GM18867 (cell line): ENCODE measurements around the gene LCNL1.
A peak's percentile ranks its signal among the peaks of the same experiment; 100 is the strongest.

ENCODE experiments used
- ATAC-seq: cut with Tn5 transposase; IDR thresholded peaks from one replicate; pipeline ENCODE4 v1.9.1; 2021; ENCODE audit warnings: mild to moderate bottlenecking, moderate library complexity; ENCODE audit not compliant: unreplicated experiment

Gene LCNL1

DNA sequence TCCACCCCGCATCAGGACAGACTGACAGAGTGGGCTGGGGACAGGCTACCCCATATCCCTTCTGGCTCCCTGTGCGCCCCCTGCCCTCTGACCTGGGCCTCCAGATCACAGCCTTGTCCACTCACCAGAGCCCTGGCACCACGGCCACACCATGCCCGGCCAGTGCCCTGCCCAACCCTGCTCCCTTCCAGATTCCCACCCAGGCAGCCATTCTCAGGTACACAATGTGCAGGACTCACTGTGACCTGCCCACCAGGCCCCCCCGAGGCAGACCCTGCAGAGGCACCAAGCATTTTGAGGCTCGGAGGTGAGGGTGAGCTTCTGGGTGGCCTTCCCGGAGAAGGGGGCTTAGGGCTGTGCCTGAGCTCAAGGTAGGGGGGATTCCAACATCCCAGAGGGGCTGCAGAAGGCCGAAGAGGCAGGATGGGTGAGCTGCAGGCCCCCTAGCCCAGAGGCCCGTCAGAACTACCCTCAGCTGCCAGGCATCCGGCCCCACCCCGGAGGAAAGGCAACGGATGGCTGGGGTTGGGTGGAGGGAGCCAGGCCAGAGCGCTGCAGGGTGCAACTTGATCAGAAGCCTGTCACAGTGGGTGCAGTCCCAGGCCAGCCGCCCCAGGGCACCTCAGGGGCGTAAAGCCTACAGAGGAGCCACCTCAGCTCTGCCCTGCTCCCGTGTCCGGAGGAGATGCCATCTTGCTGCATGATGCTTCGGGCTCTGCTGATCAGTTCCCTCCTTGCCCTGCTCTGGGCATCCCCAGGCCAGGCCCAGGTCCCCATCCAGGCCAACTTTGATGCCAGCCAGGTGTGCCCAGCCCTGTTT lies at the start of gene LCNL1:
LCNL1 (plus strand) TSS at position 762 of the 820 bp plus-strand sequence. CDS start 594 bp downstream, outside the sequence.
- ATAC-seq = no peak

DNA sequence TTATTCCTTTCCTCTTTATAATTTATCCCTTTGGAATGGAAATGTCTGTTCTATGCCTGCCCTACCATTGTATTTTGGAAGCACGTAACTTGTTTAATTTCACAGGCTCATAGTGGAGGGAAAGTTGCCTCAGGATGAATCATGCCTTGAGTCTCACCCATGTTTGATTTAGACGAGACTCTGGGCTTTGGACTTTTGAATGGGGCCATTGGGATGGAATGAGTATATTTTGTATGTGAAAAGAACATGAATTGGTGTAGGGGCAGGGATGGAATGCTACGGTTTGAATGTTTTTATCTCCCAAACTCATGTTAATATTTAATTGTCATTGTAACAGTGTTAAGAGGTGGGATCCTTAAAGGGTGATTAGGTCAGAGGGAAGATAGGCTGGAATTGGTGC lies 48.5 kb upstream of the LCNL1 start:
- ATAC-seq = no peak

DNA sequence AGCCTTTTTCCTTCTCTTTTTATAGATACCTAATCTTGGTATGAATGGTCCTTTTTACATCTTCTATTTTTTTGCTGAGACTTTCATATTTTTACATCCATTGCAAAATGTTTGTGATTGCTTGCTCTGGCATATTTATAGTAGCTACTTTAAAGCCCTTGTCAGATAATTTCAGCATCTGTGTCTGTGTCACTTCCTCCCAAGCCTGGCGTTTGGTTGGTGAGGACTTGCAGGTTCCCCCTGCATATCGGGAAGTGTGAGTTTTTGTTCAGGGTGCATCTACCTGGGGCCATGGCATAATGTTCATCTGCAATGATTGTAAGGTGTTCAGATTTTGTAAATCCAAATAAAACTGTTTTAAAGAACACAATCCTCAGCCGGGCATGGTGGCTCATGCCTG lies 47.1 kb upstream of the LCNL1 start:
- ATAC-seq = no peak

DNA sequence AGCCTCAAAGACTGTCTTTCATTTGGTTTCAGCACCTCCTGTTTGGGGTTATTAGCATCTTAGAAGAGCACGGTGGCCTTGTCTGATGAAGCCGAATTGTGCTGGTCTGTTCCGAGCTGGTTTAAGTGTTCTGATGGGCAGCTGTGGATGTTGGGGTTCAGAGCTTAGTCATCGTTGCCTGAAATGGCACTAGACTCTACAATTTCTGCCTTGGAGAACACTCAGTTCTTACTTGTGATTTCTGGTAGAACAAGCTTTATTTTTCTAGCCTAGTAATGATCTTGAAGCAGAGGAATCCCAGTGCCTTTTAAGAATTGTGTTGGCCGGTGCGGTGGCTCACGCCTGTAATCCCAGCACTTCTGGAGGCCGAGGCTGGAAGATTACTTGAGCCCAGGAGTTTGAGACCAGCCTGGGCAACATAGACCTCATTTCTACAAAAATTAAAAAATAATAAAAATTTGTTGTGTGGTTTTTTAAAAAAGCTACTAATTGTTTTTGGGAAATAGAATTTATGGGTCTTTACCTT lies 46.1 kb upstream of the LCNL1 start:
- ATAC-seq = no peak

DNA sequence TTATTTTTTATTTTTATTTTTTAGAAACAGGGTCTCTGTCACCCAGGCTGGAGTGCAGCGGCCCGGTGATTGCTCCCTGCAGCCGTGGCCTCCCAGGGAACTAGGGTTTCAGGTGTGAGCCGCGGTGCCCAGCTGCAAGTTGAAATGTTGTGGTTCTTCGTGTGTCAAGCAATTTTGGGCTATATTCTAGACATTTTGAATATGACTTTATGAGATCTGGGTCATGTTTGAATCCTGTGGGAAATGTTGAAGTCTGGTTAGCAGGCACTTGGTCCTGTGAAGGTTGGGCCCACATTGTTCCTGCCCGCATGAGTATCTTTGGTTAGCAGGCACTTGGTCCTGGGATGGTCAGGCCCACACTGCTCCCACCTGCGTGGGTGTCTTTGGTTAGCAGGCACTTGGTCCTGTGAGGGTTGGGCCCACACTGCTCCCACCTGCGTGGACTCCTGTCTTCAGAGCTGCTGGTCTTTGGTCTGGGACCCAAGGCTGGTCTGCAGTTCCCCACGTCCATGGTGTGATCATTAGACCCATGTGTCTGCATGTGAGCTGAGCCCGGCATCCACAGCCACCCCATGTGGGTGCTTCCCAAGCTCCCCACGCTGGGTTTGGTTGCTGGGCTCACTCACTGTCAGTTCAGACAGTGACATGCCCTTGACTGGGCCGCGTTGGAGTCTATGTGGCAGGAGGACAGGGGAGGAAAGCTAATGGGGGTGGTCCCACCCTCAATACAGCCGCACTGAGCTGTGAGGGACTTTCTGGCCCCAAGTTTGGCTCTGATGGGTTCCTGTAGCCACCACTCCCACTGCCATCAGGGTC lies 45.4 kb upstream of the LCNL1 start:
- ATAC-seq = no peak

DNA sequence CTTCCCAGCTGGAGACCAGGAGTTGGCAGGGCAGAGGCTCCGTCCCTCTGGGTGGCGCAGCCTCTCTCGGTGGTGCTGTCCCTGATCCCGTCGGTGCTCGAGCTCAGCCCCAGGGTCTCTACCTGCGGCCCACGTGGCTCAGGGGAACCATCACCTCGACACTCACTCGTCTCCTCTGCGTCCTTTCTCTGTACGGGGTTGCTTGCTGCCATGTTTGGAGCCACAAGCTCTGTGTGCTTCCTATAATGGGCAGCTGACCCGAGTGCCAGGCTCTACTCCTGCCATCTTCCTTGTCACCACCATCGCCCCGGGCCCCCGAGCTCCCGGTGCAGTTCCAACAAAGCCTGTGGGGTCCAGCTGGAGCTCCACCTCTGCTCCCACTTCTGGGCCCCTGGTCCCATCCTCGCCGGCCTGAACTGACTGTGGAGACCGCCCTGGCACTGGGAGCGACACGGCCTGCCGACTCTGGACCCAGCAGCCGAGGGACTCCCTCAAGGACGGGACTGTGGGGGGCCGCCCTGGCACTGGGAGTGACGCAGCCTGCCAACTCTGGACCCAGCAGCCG lies 43.3 kb upstream of the LCNL1 start:
- no peak for ATAC-seq

DNA sequence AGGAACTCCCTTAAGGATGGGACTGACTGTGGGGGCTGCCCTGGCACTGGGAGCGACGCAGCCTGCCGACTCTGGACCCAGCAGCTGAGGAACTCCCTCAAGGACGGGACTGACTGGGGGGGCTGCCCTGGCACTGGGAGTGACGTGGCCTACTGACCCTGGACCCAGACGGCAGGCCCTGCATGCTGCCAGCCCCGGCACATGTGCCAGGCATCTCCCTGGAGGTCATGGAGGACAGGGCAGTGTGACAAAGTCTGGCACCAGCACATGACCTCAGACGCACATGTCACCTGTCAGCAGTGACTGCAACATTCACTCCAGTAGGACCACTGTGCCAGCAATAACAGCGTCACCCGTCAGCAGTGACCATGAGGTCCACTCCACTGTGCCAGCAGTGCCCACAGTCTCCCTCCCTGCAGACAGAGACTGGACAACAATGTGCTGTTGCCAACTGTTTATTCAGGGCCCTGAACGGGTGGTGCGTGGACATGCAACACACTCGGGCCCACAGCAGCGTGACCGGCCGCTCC lies 42.7 kb upstream of the LCNL1 start:
- no peak for ATAC-seq

DNA sequence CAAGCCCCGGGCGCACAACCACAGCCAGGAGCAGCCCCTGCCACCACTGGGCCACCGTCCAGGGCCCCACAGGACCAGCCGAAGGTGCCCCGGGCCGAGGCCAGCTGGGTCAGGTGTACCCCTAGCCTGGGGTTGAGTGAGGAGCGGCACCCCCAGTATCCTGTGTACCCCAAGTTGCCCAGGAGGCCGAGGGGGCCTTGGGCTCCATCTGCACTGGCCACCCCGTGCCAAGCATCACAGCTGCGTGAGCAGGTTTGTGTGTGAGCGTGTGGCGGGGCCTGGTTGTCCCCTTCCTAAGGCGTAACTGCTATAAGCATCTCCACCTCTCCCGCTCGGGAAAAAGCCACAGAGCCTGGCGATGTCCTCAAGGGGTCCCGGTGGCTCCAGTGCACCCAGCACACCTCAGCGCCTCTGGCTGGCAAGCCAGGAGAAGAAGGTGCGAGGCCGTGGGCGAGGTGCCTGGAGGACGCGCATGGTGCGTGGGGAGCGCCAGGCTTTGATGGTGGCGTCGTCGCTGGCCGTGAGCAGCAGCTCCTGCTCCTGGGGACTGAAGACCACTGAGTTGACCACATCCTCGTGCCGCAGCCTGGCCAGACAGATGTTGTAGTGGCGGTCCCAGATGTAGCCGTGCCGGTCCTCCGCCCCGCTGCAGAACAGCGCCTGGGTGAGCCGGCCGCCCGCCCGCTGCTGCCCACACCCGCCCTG lies 42.1 kb upstream of the LCNL1 start:
- ATAC-seq = no peak

DNA sequence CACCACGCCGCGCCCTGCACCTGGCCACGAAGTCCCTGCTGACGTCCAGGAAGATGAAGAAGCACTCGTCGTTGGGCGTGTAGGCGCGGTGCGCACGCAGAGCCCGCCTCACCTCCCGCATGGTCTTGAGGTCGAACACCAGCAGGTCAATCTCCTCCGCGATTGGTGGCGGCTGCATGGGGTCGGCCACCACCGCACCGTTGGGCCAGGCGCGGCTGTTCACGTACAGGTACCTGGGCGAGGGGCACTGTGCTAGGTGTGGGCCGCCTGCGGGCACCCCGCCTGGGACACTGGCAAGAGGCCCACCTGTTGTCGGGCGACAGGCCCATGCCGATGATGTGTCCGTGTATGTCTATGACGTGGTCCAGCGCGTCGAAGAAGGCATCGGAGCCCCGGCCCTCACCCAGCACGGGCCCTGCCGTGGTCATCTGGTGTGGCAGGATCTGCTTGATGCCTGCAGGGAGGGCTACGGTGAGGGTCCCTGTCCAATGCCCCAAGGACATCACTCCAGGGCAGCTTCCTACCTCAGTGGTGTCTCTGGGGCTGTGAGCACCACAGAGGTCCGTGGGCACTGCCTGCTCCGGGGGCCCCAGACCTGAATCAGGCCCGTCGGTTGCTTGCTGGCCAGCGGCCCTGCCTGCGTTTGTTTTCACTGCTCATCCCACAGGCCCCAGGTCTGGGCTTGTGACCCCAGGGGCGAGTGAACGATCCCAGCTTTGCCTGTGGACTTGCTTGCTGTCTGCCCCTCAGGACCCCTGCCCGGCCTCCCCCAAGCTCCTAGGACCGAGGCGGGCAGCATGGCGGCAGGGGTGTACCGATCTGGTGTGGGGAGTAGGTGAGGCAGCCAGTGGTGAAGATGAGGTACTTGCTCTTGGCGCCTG lies 41.3 kb upstream of the LCNL1 start:
- ATAC-seq = no peak

DNA sequence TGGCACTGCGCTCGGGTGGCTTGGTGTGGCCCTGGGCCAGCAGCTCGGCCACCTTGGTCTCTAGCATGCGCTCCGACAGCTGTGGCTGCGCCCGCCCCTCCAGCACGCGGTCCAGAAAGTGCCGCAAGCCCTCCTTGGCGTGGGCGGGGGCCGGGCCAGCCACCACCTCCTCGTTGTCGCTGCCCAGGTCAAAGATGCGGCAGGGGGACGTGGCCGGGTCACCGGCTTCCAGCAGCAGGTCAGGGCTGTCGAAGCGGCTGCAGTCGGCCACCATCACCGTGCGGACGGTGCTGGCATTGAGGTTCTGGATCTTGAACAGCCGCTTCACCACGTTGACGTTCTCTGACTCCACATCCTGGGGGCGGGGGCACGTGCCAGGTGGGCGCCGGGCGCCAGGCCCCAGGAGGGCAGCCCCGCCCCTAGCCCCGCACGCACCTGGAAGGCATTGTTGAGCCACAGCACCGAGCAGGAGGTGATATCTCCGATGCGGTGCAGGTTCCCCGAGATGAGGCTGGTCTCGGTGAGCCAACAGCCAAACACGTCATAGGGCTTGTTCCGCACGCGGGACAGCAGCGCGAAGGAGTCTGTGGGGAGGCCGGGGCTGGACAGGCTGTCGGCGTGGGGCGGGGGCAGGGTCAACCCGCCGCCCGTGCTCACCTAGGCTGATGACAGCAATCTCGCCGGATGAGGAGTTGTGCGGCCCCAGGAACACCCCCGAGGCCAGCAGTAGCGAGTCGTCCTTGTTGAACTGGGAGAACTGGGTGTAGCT lies 40.5 kb upstream of the LCNL1 start:
- no peak for ATAC-seq

DNA sequence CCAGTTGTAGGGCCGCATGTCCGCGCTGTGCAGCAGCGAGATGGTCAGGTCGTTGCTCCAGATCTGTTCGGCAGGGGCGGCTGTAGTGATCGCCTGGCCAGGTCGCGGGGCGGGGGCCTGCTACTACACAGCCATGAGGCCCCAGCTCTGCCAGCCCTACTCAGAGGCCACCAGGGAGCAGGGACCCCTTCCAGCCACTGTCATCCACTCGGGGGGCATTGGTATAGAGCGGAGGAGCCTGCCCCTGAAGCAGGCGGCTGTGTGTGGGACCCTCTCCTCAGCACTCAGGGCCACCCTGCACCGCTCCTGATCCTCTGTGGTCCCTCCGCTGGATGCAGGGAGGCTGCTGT lies 39.9 kb upstream of the LCNL1 start:
- ATAC-seq = no peak

DNA sequence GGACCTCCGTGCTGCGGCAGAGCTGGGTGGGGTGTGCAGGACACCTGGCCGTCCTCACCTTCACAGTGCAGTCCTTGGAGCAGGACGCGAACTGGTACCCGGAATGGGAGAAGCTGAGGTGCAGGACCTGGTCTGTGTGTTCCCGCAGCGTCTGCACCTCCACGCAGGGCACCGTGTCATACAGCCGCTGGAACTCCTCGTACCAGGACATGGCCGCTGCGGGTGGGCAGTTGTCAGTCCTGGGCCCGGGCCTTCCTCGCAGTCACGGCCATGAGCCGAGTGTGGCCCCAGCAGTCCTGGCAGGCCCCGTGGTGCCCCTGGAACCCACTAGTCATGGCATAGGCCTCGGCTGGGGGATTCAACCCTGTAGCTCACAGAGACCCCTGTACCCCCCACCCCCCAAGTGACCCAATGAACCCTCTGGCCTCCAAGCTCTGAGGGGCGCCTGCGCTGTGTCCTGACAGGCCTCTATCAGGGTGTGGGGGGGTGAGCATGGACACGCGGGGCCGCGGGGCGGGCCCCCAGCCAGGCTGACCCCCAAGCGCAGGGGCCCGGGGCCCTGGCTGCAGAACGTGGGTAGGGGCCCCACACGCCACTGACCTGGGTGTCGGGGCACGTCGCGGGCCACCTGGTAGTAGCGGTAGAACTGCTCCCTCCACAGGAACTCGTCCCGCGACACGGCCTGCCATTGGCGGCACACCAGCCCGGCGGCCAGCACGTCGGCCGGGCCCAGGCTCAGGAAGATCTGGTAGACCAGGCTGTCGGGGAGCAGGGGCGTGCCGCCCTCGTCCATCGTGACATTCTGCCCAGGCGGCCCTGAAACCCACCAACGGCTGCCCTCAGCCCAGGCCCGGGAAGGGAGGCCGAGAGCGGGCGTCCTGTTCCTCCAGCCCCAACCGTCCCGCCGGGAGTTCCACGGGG lies 39.2 kb upstream of the LCNL1 start:
- peak; percentile 12 for ATAC-seq

DNA sequence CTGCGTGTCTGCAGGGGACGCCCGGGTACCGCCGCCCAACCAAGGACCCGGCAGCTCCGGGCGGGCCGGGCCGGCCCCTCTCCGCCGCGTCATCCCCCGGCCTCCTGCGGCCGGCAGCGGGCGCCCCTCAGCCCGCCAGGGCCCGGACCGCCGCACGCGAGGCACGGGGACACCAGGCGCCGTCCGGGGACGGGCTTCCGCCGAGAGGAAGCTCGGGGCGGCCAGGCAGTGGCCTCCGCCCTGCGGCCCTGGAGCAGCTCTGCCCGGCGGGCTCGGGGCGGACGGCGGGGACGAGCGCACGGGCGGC lies 38.6 kb upstream of the LCNL1 start:
- ATAC-seq = peak; percentile 31

DNA sequence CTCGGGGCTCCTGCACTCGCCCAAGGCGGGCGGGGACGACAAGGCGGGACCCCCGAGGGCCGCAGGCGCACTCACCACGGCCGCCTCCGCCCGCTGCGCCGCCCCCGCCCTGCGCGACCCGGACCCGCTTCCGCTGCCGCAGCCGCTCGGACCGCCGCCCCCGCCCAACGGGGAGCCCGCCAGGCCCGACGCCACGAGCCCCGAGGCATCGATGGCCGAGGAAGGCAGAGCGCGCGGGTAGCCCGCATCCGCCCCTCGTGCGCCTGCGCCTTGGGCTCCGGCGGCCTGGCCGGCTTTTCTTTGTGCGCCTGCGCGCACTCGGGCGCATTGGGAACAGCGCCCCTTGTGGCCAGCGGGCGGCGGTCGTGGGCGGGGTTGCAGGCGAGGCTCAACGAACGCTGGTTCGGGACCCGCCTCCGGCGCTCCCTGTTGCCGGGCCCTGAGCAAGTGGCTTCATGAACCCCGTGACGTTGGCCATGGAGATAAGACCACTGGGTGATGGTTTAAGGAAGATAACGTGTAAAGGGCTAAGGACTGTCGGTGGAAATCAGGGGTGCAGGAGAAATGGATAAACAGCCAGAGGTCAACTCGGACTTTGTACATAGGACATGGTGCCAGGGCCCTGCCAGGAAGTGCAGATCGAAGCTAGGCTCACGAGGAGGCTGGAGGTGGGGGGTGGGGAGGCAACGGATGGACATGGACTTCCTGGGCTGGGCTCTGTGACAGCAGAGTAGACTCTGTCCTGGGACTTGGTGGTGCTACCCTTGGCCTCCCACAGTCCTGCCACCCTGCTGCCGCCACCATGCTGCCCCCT lies 38.1 kb upstream of the LCNL1 start, which contains the start of the genes C8G and FBXW5:
C8G (plus strand) TSS at position 725 of the 814 bp plus-strand sequence; CDS start at position 803, 78 bp downstream.
FBXW5 (minus strand) TSS at position 220 of the 814 bp plus-strand sequence. CDS start 655 bp downstream, outside the sequence.
- ATAC-seq = peak; percentile 78

DNA sequence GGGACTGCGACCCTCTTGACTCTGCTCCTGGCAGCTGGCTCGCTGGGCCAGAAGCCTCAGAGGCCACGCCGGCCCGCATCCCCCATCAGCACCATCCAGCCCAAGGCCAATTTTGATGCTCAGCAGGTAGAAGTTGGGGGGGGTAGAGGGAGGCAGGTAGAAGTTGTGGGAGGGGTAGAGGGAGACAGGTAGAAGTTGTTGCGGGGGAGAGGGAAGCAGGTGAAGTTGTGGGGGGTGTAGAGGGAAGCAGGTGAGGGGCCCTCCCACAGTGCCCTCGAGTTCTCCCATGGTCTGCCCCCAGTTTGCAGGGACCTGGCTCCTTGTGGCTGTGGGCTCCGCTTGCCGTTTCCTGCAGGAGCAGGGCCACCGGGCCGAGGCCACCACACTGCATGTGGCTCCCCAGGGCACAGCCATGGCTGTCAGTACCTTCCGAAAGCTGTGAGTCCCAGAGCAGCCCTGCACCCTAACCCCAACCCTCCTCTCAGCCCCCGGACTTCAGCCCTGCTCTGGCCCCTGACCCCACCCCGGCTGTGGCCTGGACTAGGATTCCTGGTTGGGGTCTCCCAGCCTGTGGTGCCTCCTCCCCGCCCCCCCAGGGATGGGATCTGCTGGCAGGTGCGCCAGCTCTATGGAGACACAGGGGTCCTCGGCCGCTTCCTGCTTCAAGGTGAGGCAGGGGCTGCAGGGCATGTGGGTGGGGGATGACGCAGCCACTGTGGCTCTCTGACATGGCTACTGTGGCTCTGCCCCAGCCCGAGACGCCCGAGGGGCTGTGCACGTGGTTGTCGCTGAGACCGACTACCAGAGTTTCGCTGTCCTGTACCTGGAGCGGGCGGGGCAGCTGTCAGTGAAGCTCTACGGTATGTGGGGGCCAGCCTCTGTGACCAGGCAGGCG lies 37.2 kb upstream of the LCNL1 start:
- ATAC-seq = no peak
